ENCODE measurements around the gene CPA4.

Gene CPA4

GRCh38 chr7:130346177-130346905, 53.4 kb downstream of the CPA4 start:
- no peak for DNase-seq

GRCh38 chr7:130346941-130347340, 54.0 kb downstream of the CPA4 start:
- DNase-seq, result no peak

- peak; percentile 41 to 62 for DNase-seq
Measured at GRCh38 chr7:130349911-130350782, 57.2 kb downstream of the CPA4 start.

GRCh38 chr7:130350945-130351790, 58.2 kb downstream of the CPA4 start:
- peak; percentile 41 to 62 for DNase-seq

- DNase-seq, result peak in 1 of 2 experiments; percentile 81
Measured at GRCh38 chr7:130351791-130352090, 58.8 kb downstream of the CPA4 start.

- DNase-seq, result peak; percentile 93 to 96
Measured at GRCh38 chr7:130352194-130353074, 59.5 kb downstream of the CPA4 start.

- no peak for DNase-seq
Measured at GRCh38 chr7:130353196-130353595, 60.2 kb downstream of the CPA4 start.

GRCh38 chr7:130356121-130356875, 63.3 kb downstream of the CPA4 start:
- no peak for DNase-seq

GRCh38 chr7:130356876-130357611, 64.1 kb downstream of the CPA4 start:
- no peak for DNase-seq

- DNase-seq, result no peak
Measured at GRCh38 chr7:130358471-130358870, 65.5 kb downstream of the CPA4 start.

GRCh38 chr7:130359276-130359857, 66.4 kb downstream of the CPA4 start:
- no peak for DNase-seq

GRCh38 chr7:130360518-130360917, 67.6 kb downstream of the CPA4 start:
- no peak for DNase-seq

- no peak for DNase-seq
Measured at GRCh38 chr7:130361681-130362080, 68.7 kb downstream of the CPA4 start.

GRCh38 chr7:130362251-130362816, 69.4 kb downstream of the CPA4 start:
- no peak for DNase-seq

GRCh38 chr7:130363026-130363847, 70.3 kb downstream of the CPA4 start:
- DNase-seq, result no peak

- no peak for DNase-seq
Measured at GRCh38 chr7:130364451-130364850, 71.5 kb downstream of the CPA4 start.

GRCh38 chr7:130365088-130365487, 72.1 kb downstream of the CPA4 start:
- DNase-seq, result no peak

- DNase-seq, result peak; percentile 93 to 99
Measured at GRCh38 chr7:130365511-130366441, 72.8 kb downstream of the CPA4 start.

All from NCI-H187 (cell line).